Activated CD8-positive, alpha-beta memory T cell treated with anti-CD3 and anti-CD28 coated beads, Interleukin-2, amount 10 ng/mL, durations not matched to agents 7 days and 5 days (primary cell): Measurements from ENCODE around the gene CKMT2. TPM values are rescaled to one million over a fixed set of nuclear protein-coding genes. Genes with fewer than 3 reads are reported as not detected.

Source experiments
- ATAC-seq: fragments of 150-1000 bp; cut with Tn5 transposase; one replicate; pipeline ENCODE4 v1.10.0; 2021; ENCODE audit warnings: moderate library complexity
- CTCF ChIA-PET: fragments of 350-600 bp; sonication (Branson Sonifier 250); formaldehyde crosslinking; loops from one replicate; lab custom pipeline; 2021; ENCODE audit warnings: antibody characterized with exemption; lab: Charles Lee
- DNase-seq: peaks from one replicate; pipeline ENCODE4 v3.0.0-alpha.2; 2020
- H3K27ac Mint-ChIP-seq: one replicate; pipeline ENCODE4 v1.8.0; 2021; ENCODE audit warnings: mild to moderate bottlenecking, mixed read lengths
- H3K27me3 Mint-ChIP-seq: one replicate; pipeline ENCODE4 v1.8.0; 2021; ENCODE audit warnings: mixed read lengths
- H3K36me3 Mint-ChIP-seq: one replicate; pipeline ENCODE4 v1.8.0; 2021; ENCODE audit warnings: mild to moderate bottlenecking, mixed read lengths
- H3K4me1 Mint-ChIP-seq: one replicate; pipeline ENCODE4 v1.8.0; 2021; ENCODE audit warnings: mixed read lengths
- H3K4me3 Mint-ChIP-seq: one replicate; pipeline ENCODE4 v1.8.0; 2021; ENCODE audit warnings: mild to moderate bottlenecking, moderate library complexity, mixed read lengths
- H3K9me3 Mint-ChIP-seq: one replicate; pipeline ENCODE4 v1.8.0; 2022; ENCODE audit warnings: low read depth, mixed read lengths
- total RNA-seq, 2 experiments: library from RNA; stranded (reverse); gene quantifications; one replicate each; pipeline ENCODE4 v1.2.3, GENCODE V29; 2021

Gene CKMT2
- total RNA-seq, result not detected

DNA sequence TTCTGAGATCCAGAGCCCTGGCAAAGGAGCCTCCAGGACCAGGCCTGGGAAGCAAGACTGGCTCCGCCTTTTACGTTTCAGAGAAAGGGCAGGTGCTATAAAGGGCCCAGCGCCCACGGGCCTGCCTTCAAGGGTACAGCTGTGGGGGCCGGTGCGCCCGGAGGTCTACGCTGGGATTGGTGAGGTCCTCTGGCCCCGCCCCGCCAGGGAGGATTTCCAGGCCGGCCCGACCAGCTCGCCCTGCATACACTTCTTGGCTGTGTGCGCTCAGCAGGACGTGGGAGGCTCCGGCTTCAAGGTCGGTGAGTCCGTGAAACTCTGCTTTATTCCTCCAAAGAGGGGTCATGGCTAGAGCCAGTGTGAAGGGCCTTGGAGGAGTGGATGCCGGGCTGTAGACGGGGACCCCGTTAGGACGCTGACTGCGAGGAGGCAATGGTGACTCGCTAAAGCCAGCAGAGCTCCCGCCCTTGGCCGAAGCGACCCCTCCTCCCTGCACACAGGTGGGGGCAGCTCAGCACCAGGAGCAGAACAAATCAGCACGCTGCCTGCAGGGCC, at the start of gene CKMT2:
Gene CKMT2 (plus strand): TSS at position 243 of the 555 bp plus-strand sequence. CDS start 17,811 bp downstream, outside the sequence.
- CTCF ChIA-PET, result interaction anchor here (0.9 kb wide), 1 partner anchor 38 kb away, joined by 3 read pairs; no protein-coding TSS in a partner anchor
- Mint-ChIP-seq H3K27ac (no peak within 1 kb of the TSS), H3K27me3 (no peaks in the 10 kb centered on the region), H3K36me3 (no peaks in the 10 kb centered on the region), H3K4me1 (peaks cover 12% of the 10 kb centered on the region), H3K4me3 (no peak within 1 kb of the TSS), H3K9me3 (no peaks in the 10 kb centered on the region)
- DNase-seq (no peak), ATAC-seq (no peak)

DNA sequence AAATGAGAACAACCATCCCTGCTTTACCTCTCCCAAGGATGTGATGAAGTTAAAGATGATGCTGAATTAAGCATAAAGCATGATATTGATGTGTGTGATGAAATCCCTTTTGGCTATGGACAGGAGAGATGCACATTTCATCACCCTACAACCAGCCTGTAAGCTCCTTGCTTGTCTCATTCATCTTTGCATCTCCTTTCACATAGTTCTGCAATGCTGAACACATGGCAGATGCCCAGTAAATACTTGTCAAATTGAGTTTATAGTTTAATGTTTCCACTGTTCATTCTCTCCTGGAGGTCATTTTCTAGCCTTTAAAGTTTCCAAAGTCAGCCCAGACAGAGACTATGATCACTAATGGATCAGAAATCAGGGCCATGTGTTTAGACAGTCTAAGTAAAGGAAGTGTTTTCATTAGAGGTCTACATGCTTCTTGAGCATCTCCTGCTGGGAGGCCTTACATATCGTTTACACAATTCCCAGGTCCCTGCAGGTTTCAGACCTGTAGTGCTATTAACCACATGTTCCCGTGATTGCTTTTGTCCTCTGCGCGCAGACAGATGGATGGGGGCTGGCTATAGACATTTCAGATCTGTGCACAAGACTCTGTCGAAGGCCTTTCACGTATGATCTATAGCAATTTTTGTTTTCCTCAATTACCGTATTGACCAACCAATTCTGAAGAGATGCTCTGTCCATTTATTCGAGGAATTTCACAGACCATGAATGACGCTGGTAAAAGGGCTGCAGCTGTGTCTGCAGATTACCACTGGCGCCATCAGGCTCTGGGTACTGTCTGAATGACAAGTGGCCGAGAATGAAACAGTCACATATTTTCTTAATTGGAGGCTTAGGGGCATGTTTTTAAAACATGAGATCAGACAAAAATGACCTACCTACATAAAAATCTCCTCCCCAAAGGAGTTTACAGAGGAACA, 49.0 kb upstream of the CKMT2 start:
- H3K4me3 Mint-ChIP-seq, result no peak overlapping the region
- H3K9me3 Mint-ChIP-seq, result no peaks in the 10 kb centered on the region
- peaks cover 43% of the 10 kb centered on the region for H3K4me1 Mint-ChIP-seq
- H3K27me3 Mint-ChIP-seq, result no peaks in the 10 kb centered on the region
- DNase-seq (no peak), ATAC-seq (no peak)
- no peaks in the 10 kb centered on the region for H3K36me3 Mint-ChIP-seq
- CTCF ChIA-PET, result interaction anchor here (1.0 to 2.9 kb wide), 5 partner anchors 9 to 512 kb away, joined by 3 to 11 read pairs (median 9); no protein-coding TSS in a partner anchor
- peak overlapping the region; percentile 64 for H3K27ac Mint-ChIP-seq

DNA sequence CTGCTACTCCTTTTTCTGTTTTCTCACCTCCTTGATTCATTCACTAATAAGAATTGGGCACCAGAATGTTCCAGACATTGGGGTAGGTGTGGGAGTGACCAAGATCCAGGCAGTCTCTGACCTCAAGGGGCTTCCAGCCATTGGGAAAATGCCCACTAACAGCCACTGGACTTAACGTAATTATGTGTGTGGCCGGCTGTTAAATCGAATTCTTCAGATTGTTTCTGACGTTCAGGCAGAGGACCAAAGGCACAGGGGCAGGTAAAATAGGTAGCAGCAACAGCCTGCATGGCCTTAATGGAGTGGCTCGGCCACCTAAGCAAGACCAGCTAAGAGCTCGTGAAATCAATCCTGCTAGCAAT, 48.4 kb upstream of the CKMT2 start:
- DNase-seq, result no peak
- Mint-ChIP-seq H3K36me3 (no peaks in the 10 kb centered on the region), H3K4me3 (no peak overlapping the region), H3K4me1 (peaks cover 47% of the 10 kb centered on the region), H3K27ac (no peak overlapping the region), H3K9me3 (no peaks in the 10 kb centered on the region), H3K27me3 (no peaks in the 10 kb centered on the region)
- CTCF ChIA-PET, result interaction anchor here (1.3 to 2.9 kb wide), 2 partner anchors 8 to 10 kb away, joined by 4 to 11 read pairs; no protein-coding TSS in a partner anchor
- no peak for ATAC-seq

DNA sequence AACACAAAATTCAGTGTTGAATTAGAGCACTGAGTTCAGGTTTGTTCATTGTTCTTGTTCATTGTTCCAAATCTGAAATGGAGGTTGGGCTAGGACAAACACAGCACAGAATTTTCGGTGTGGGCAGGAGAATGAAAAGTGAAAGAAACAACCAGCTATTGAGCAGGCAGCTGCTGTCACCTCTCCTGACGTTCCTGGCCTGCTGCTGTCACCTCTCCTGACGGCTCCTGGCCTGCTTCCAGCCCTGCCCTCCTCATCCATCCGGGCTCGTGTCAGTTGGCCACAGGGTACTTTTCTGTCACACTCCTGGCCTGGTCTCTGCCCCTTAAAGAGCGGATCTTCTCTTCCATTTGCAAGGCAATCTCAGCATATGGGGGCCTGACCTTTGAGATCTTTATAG, 45.2 kb upstream of the CKMT2 start:
- Mint-ChIP-seq H3K27me3 (no peaks in the 10 kb centered on the region), H3K4me3 (peak overlapping the region; percentile 44), H3K27ac (peak overlapping the region; percentile 77), H3K9me3 (no peaks in the 10 kb centered on the region), H3K36me3 (no peaks in the 10 kb centered on the region), H3K4me1 (peaks cover 40% of the 10 kb centered on the region)
- ATAC-seq (peak; percentile 54), DNase-seq (no peak)
- CTCF ChIA-PET, result interaction anchor here (1.2 kb wide), 1 partner anchor 13 kb away, joined by 3 read pairs; no protein-coding TSS in a partner anchor

DNA sequence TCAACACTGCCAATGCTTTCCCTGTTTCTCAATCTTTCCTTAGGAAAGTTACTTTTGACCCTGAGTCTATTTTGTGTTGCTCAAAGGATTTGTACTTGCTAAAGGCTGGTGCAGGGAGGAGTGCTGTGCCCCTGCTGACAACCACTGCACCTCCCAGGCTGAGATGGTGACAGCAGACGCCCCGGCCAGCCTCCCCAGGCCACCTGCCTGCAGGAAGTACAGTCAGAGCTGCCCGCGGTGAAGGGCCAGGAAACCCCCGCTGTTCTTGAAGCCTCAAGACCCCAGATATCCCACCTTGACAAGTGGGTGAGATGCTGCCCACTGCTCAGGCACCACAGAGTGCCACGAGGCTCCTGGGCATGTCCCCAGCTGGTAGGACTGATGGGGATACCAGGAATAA, 44.2 kb upstream of the CKMT2 start:
- Mint-ChIP-seq H3K4me3 (no peak overlapping the region), H3K9me3 (no peaks in the 10 kb centered on the region), H3K36me3 (no peaks in the 10 kb centered on the region), H3K27me3 (no peaks in the 10 kb centered on the region), H3K27ac (peak overlapping the region; percentile 62), H3K4me1 (peaks cover 33% of the 10 kb centered on the region)
- CTCF ChIA-PET, result interaction anchor here (0.8 to 1.2 kb wide), 2 partner anchors 12 to 111 kb away, joined by 3 read pairs; no protein-coding TSS in a partner anchor
- peak; percentile 67 for ATAC-seq
- peak; percentile 53 for DNase-seq

DNA sequence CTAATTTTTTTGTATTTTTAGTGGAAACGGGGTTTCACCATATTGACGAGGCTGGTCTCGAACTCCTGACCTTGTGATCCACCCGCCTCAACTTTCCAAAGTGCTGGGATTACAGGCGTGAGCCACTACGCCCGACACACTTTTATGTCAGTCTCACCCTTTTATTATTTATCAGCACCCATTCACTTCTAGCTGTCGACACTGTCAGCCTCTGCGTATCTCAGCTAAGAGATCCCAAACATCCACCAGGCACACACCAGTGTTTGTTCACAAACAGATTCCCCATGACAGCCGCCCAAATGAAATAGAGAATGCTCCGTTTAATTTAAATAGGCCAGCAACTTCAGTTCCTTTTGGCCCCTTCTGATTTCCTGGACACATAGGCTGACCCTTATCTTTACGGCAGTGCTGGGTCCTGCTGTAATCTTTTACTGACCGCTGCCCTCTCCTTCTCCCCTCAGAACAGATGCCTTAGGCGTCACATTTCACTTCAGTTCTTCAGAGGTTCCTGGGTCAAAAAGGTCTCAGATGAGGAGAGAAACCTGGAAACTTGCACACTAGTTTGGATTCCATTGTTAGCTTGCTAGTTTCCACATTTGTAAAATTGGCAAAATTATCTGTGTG, 43.1 kb upstream of the CKMT2 start:
- Mint-ChIP-seq H3K27me3 (no peaks in the 10 kb centered on the region), H3K9me3 (no peaks in the 10 kb centered on the region), H3K4me3 (no peak overlapping the region), H3K4me1 (peaks cover 35% of the 10 kb centered on the region), H3K36me3 (no peaks in the 10 kb centered on the region), H3K27ac (no peak overlapping the region)
- CTCF ChIA-PET, result interaction anchor here (0.8 to 1.6 kb wide), 3 partner anchors 25 to 110 kb away, joined by 3 to 7 read pairs (median 3); no protein-coding TSS in a partner anchor
- ATAC-seq, result no peak
- no peak for DNase-seq

DNA sequence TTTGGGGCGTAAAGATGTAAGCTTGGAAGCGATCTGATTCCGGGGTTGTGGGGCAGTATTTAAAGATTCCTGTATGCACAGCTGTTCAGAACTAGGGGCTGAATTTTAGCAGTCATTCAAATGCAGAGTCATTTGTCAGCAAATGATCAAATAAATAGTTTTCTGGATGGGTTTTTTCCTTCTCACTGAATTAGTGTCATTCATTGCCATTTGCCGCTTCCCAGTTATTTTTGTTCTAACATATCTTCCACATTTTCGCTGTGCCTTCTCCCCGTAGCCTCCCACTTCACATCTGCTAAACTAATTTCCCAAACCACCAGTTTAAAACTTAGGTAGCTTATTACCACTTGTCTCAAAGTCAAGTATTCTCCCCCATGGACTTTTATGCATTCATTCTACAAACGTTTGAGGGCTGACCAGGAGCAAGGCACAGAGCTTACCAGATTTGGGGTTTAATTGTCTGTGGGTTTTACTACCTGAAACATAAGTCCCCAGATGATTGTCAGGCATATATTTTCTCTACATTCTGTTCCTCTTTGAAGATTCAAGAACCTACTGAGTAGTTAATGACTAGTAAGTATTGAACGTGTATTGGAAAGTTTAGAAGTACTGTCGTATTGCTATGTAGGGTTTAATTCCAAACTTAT, 41.3 kb upstream of the CKMT2 start:
- CTCF ChIA-PET, result interaction anchor here (1.6 to 1.7 kb wide), 3 partner anchors 8 to 108 kb away, joined by 5 to 9 read pairs (median 7); no protein-coding TSS in a partner anchor
- H3K27ac Mint-ChIP-seq, result no peak overlapping the region
- DNase-seq (no peak), ATAC-seq (no peak)
- H3K9me3 Mint-ChIP-seq, result no peaks in the 10 kb centered on the region
- H3K27me3 Mint-ChIP-seq, result no peaks in the 10 kb centered on the region
- H3K36me3 Mint-ChIP-seq, result no peaks in the 10 kb centered on the region
- peaks cover 38% of the 10 kb centered on the region for H3K4me1 Mint-ChIP-seq
- no peak overlapping the region for H3K4me3 Mint-ChIP-seq

DNA sequence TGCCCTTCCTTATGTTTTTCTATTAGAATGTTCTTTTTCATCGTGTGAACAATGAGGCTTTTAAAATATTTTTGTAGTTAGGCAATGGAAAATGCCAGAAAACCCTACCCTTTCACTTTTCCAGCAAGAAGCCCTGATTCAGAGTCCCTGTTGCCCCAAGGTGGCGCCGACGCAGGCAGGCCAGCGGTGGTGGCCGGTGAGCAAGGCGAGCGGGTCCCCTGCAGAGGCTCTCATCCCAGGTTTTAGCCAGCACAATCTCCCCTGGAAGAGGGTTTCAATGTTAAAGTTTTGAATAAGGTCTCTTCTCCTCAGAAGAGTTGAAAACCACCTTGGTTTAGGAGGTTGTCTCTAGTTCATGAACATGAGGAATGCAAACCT, 40.8 kb upstream of the CKMT2 start:
- no peaks in the 10 kb centered on the region for H3K9me3 Mint-ChIP-seq
- CTCF ChIA-PET, result interaction anchor here (1.6 to 1.9 kb wide), 4 partner anchors 9 to 711 kb away, joined by 3 to 9 read pairs (median 4); no protein-coding TSS in a partner anchor
- ATAC-seq, result no peak
- no peak overlapping the region for H3K4me3 Mint-ChIP-seq
- H3K27ac Mint-ChIP-seq, result no peak overlapping the region
- H3K36me3 Mint-ChIP-seq, result no peaks in the 10 kb centered on the region
- DNase-seq, result no peak
- no peaks in the 10 kb centered on the region for H3K27me3 Mint-ChIP-seq
- H3K4me1 Mint-ChIP-seq, result peaks cover 38% of the 10 kb centered on the region

DNA sequence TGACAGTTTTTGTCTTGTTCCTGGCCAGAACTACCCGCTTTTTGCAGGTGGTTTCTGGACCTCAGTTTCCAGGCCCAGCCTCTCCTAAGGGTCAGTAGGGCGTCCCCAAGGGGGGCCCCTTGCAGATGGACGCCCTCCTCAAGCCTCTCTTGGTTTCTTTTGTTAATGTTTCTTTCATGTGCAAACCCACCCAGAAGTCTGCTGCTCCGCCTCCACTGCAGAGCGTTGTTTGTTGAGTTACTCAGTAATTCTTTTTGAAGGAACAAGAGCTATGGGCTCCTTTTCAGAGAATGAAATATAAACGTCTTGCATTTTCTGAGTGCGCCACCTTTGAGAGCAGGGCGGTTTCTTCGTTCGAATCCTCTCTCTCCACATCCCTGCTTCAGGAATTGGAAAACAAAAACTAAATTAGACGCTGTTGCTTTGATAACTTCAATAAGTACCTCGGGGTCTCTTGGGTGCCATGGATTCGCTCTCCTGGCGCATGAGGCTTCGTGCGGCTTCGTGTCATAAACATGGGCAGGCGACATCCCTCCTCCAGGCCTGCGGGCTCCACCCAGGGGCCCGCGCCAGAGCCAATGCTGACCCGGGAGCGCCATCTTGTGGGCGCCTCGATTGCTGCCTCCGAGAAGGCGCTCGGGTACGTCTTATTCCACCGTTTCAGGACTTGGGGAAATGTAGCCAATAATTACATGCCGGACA, 38.3 kb upstream of the CKMT2 start:
- H3K27ac Mint-ChIP-seq, result peak overlapping the region; percentile 49
- ATAC-seq (peak; percentile 99), DNase-seq (peak; percentile 86)
- no peaks in the 10 kb centered on the region for H3K27me3 Mint-ChIP-seq
- CTCF ChIA-PET, result interaction anchor here (0.7 to 2.2 kb wide), 23 partner anchors 9 to 849 kb away, joined by 3 to 13 read pairs (median 4); partner anchors contain the start of gene CKMT2
- peaks cover 17% of the 10 kb centered on the region for H3K4me1 Mint-ChIP-seq
- H3K4me3 Mint-ChIP-seq, result peak overlapping the region; percentile 27
- no peaks in the 10 kb centered on the region for H3K9me3 Mint-ChIP-seq
- no peaks in the 10 kb centered on the region for H3K36me3 Mint-ChIP-seq

DNA sequence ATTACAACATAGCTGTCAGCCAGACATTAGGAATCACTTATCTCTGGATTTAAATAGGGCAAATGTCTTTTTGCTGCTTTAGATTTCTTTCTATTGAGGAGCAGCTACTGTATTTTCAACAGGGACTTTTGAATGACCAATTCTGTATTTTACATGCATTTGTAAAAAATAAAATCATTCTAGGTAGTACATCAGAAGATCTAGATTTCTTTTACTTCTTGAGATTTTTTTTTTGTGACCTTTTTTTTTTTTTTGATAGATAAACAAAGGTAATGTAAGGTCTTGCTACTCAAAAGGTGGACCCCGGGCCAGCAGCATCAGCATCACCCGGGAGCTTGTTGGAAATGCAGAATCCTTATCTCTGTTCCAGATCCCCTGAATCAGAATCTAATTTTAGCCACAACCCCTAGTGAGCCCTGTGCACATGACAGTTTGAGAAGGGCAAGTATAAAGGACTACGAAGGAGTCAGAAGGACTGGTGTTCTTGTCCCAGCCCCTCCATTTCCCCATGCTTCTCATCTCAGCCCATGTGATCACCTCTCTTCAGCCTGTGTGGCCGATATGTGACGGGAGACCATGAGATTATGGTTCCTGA, 37.7 kb upstream of the CKMT2 start:
- CTCF ChIA-PET, result interaction anchor here (0.7 to 2.2 kb wide), 23 partner anchors 10 to 849 kb away, joined by 3 to 13 read pairs (median 4); partner anchors contain the start of gene CKMT2

DNA sequence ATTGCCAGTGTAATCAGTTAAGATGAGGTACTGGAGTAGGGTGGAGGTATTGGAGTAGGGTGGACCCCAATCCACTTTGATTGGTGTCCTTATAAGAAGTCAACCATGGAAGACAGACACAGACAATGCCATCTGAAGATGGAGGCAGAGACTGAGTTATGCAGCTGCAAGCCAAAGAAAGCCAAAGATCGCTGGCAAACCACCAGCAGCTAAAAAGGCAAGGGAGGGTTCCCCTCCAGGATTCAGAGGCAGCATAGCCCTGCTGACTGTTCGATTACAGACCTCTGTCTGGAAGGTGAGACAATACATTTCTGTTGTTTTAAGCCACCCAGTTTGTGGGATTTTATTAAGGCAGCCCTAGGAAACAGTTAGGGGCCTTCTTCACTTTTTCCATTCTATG, 30.5 kb upstream of the CKMT2 start:
- CTCF ChIA-PET, result no interaction called here
- no peaks in the 10 kb centered on the region for H3K4me1 Mint-ChIP-seq
- no peak for DNase-seq
- H3K36me3 Mint-ChIP-seq, result no peaks in the 10 kb centered on the region
- no peaks in the 10 kb centered on the region for H3K27me3 Mint-ChIP-seq
- no peak for ATAC-seq
- H3K4me3 Mint-ChIP-seq, result no peak overlapping the region
- no peak overlapping the region for H3K27ac Mint-ChIP-seq
- H3K9me3 Mint-ChIP-seq, result no peaks in the 10 kb centered on the region

More for the DNA sequence above, 37.7 kb upstream of the CKMT2 start:
- H3K36me3 Mint-ChIP-seq, result no peaks in the 10 kb centered on the region
- H3K27me3 Mint-ChIP-seq, result no peaks in the 10 kb centered on the region
- H3K27ac Mint-ChIP-seq, result no peak overlapping the region
- H3K9me3 Mint-ChIP-seq, result no peaks in the 10 kb centered on the region
- H3K4me1 Mint-ChIP-seq, result peaks cover 17% of the 10 kb centered on the region
- no peak for DNase-seq
- H3K4me3 Mint-ChIP-seq, result no peak overlapping the region
- ATAC-seq, result no peak

DNA sequence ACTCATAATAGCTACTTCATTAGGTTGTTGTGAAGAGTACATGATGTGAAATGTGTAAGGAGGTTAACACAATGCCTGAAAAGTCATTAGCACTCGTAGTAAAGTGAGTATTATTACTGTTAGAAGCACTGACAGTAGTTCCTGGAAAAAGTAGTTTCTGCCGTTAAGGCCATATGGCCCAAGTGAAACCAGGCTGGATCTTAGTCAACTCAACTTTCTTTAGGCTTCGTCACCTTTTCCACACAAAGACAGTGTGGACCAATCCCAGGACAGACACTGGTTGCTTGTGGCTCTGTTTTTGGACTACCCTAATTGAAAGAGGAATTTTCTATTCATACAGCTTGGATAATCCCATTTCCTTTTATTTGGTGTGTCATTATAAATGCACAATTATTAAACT, 29.4 kb upstream of the CKMT2 start:
- Mint-ChIP-seq H3K36me3 (no peaks in the 10 kb centered on the region), H3K27me3 (no peaks in the 10 kb centered on the region), H3K9me3 (no peaks in the 10 kb centered on the region), H3K27ac (no peak overlapping the region), H3K4me1 (no peaks in the 10 kb centered on the region), H3K4me3 (no peak overlapping the region)
- ATAC-seq, result no peak
- DNase-seq, result no peak
- CTCF ChIA-PET, result no interaction called here
